Measurements from ENCODE around the gene OSBPL7. TPM values are rescaled to one million over a fixed set of nuclear protein-coding genes. Genes with fewer than 3 reads are reported as not detected.

Gene OSBPL7
- polyA plus RNA-seq, 1 donor (not counting 4 experiments of a cell fraction or from before 2014, with no cell fraction given): 1.9 TPM

GRCh38 chr17:47813077-47813476 is 8.5 kb downstream of the OSBPL7 start:
- Histone ChIP-seq H3K4me1 (ENCODE audit: control insufficient read depth, extremely low read depth, insufficient read depth, low read length) (peaks cover 20% of the 10 kb centered on the region), H4K20me1 (ENCODE audit: control insufficient read depth, extremely low read depth, insufficient read depth, low read length) (no peaks in the 10 kb centered on the region), H3K9me1 (ENCODE audit: control insufficient read depth, extremely low read depth, insufficient read depth, low read length) (peaks cover 4% of the 10 kb centered on the region), H3K9me3 (ENCODE audit: control insufficient read depth, low read depth, low read length) (no peaks in the 10 kb centered on the region), H2AFZ (ENCODE audit: control insufficient read depth, low read length) (no peak overlapping the region), H3K27me3 (ENCODE audit: control insufficient read depth, extremely low read depth, insufficient read depth, low read length) (no peaks in the 10 kb centered on the region), H3K27ac (ENCODE audit: control insufficient read depth, insufficient read depth, low read length) (no peak overlapping the region), H3K4me2 (ENCODE audit: control insufficient read depth, extremely low read depth, insufficient read depth, low read depth, low read length) (no peak overlapping the region), H3K4me3 (ENCODE audit: control insufficient read depth in 2 of 3, extremely low read depth in 1 of 3, insufficient read depth in 2 of 3, low read depth in 1 of 3, low read length in 3 of 3) (no peak overlapping the region), H3K36me3 (ENCODE audit: control insufficient read depth in 2 of 2, extremely low read depth in 1 of 2, insufficient read depth in 2 of 2, low read length in 2 of 2) (no peaks in the 10 kb centered on the region), H3K79me2 (ENCODE audit: control insufficient read depth, insufficient read depth, low read length) (no peaks in the 10 kb centered on the region), H3K9ac (ENCODE audit: control insufficient read depth, extremely low read depth, insufficient read depth, low read length) (no peak overlapping the region)
- FAIRE-seq: no peak
- dilution Hi-C loops (cut with MboI; ENCODE audit: extremely low pct_ligation_motif_present, low sequenced_read_pairs): no loop called here
- DNase-seq (ENCODE audit: low read depth, low spot score): no peak
- TF ChIP-seq CTCF (optimal IDR thresholded peaks at IDR 0.05 in 1 of 3, IDR thresholded peaks at IDR 0.05 in 1 of 3, conservative IDR thresholded peaks at IDR 0.05 in 1 of 3; ENCODE audit: extremely low read depth in 1 of 3, insufficient read depth in 2 of 3, low read length in 3 of 3): no peak
- no peak for TF ChIP-seq EZH2 (IDR thresholded peaks at IDR 0.05; ENCODE audit: low read length)

GRCh38 chr17:47812146-47812920 is 9.3 kb downstream of the OSBPL7 start:
- Histone ChIP-seq H3K4me2 (ENCODE audit: control insufficient read depth, extremely low read depth, insufficient read depth, low read depth, low read length) (no peak overlapping the region), H3K27ac (ENCODE audit: control insufficient read depth, insufficient read depth, low read length) (no peak overlapping the region), H3K4me3 (ENCODE audit: control insufficient read depth in 2 of 3, extremely low read depth in 1 of 3, insufficient read depth in 2 of 3, low read depth in 1 of 3, low read length in 3 of 3) (no peak overlapping the region), H3K36me3 (ENCODE audit: control insufficient read depth in 2 of 2, extremely low read depth in 1 of 2, insufficient read depth in 2 of 2, low read length in 2 of 2) (peaks cover 0 to 4% of the 10 kb centered on the region in 2 experiments), H3K9me1 (ENCODE audit: control insufficient read depth, extremely low read depth, insufficient read depth, low read length) (peaks cover 4% of the 10 kb centered on the region), H3K27me3 (ENCODE audit: control insufficient read depth, extremely low read depth, insufficient read depth, low read length) (no peaks in the 10 kb centered on the region), H3K4me1 (ENCODE audit: control insufficient read depth, extremely low read depth, insufficient read depth, low read length) (peaks cover 20% of the 10 kb centered on the region), H4K20me1 (ENCODE audit: control insufficient read depth, extremely low read depth, insufficient read depth, low read length) (no peaks in the 10 kb centered on the region), H3K9ac (ENCODE audit: control insufficient read depth, extremely low read depth, insufficient read depth, low read length) (no peak overlapping the region), H2AFZ (ENCODE audit: control insufficient read depth, low read length) (no peak overlapping the region), H3K79me2 (ENCODE audit: control insufficient read depth, insufficient read depth, low read length) (no peaks in the 10 kb centered on the region), H3K9me3 (ENCODE audit: control insufficient read depth, low read depth, low read length) (no peaks in the 10 kb centered on the region)
- no peak for FAIRE-seq
- dilution Hi-C loops (cut with MboI; ENCODE audit: extremely low pct_ligation_motif_present, low sequenced_read_pairs): no loop called here
- TF ChIP-seq EZH2 (IDR thresholded peaks at IDR 0.05; ENCODE audit: low read length) (no peak), CTCF (optimal IDR thresholded peaks at IDR 0.05 in 1 of 3, IDR thresholded peaks at IDR 0.05 in 1 of 3, conservative IDR thresholded peaks at IDR 0.05 in 1 of 3; ENCODE audit: extremely low read depth in 1 of 3, insufficient read depth in 2 of 3, low read length in 3 of 3) (no peak)
- no peak for DNase-seq (ENCODE audit: low read depth, low spot score)

Measured in keratinocyte (primary cell).